ENCODE results near the gene CDY1B.
"Not testable (repeated sequence)": the region's sequence is repeated elsewhere in the genome, so short reads cannot be mapped to it uniquely, and the experiment has no call there.

The CDY1B gene

GRCh38 chrY:24047919-24048318 lies at the start of gene CDY1B:
Gene CDY1B, minus strand, starts transcription at chrY:24048019. Its CDS starts 331 bp downstream, at chrY:24047688.
- in situ Hi-C loops (cut with MboI; ENCODE audit: low sequenced_read_pairs) = not testable (repeated sequence)

GRCh38 chrY:24049525-24049924 lies 1.7 kb upstream of the CDY1B start:
- in situ Hi-C loops (cut with MboI; ENCODE audit: low sequenced_read_pairs) = not testable (repeated sequence)

GRCh38 chrY:24043209-24043608 lies 4.6 kb downstream of the CDY1B start:
- in situ Hi-C loops (cut with MboI; ENCODE audit: low sequenced_read_pairs) = not testable (repeated sequence)

GRCh38 chrY:24039008-24039718 lies 8.7 kb downstream of the CDY1B start:
- in situ Hi-C loops (cut with MboI; ENCODE audit: low sequenced_read_pairs) = not testable (repeated sequence)

GRCh38 chrY:24026212-24027103 lies 21.4 kb downstream of the CDY1B start:
- in situ Hi-C loops (cut with MboI; ENCODE audit: low sequenced_read_pairs) = not testable (repeated sequence)

All from HL-60/S4 (cell line).